ENCODE results near the gene TMCO1.
"Not testable (repeated sequence)": the region's sequence is repeated elsewhere in the genome, so short reads cannot be mapped to it uniquely, and the experiment has no call there.

TMCO1 gene

DNA sequence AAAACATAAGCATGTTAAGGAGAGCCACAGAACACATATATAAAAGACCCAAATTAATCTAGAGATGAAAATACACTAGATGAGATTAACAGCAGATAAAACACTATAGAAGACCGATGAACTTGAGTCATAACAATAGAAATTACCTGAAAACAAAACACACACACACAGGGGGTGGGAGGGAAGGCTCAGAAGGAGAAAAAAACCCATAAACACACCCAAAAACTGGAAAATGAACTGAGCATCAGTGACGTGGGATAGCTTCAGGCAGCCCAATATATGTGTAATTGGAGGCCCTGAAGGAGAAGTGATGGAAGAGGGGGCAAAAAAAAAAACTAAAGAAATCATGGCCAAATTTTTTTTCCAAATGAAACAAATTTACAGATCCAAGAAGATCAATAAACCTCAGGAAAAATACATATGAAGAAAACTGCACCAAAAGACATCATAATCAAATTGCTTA is 81.7 kb downstream of the TMCO1 start:
- no peak for DNase-seq (ENCODE audit: low read depth)

DNA sequence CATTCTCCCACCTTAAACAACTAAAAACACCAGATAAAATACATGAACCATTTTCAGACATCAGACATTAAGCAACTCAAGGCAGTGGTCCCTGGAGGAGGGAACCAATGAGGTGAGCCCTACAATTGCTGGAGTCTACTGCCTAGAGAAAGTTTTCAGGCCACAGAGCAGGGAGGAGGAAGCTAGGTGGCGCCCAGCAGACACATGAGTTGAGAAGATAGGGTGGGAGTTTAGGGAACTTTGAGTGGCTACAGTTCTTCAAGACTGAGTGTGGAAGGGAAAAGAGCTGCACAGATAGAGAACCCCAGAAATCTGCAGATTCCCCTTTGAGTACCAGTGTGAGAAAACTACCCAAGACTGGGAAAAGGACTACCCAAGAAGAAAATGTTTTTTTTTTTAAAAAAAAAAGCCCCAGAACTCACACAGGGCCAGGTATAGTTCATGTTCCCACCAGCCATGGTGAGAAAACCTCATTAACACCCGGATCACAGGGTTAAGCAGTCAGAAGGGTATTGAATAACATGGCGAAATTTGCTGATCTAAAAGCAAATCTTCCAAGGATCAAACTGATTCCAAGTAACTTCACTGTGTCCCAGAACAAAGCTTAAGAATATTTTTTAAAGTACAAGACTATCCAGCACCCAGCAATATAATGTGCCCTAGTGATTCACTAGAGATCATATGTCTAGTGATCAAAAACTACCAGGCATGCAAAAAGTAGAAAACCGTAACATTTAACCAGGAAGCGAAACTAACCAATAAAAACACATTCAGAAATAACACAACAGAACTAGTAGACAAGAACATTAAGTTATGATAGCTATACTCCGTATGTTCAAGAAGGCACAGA is 82.3 kb downstream of the TMCO1 start:
- no peak for DNase-seq (ENCODE audit: low read depth)

DNA sequence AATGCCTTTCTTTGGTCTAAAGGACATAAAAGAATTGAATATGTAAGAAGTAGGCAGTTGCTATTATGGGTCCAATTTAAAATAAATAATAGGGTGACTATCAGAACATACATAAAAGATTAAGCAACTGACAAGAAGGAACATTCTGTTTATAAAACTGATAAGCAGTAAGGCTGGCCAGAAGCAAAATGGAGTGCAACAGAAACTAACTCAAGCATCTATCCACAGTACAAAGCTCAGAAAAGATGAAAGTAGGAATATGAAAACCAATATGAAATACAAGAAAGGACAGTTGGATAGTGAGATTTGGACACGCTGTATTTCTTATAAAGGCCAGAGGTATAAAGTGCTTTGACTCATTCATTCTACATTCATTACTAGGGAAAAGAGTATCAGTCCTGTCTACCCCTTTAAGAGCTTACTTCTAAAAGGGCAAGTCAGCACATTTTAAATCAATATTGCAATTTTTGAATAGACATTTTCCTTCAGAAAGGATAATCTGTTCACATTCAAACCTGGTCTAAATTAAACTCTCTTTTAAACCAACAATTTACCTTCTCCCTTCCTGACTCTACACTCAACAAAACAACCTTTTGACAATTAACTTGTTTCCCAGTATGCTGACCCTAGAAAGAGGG is 84.7 kb downstream of the TMCO1 start:
- DNase-seq (ENCODE audit: low read depth): no peak

DNA sequence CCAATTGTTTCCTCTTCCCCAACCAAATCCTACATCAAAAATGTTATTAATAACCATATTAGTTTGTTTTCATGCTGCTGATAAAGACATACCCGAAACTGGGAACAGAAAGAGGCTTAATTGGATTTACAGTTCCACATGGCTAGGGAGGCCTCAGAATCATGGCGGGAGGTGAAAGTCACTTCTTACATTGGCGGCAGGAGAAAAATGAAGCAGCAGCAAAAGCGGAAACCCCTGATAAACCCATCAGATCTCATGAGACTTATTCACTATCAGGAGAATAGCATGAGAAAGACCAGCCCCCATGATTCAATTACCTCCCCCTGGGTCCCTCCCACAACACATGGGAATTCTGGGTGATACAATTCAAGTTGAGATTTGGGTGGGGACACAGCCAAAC is 87.9 kb downstream of the TMCO1 start:
- DNase-seq (ENCODE audit: low read depth): not testable (repeated sequence)

DNA sequence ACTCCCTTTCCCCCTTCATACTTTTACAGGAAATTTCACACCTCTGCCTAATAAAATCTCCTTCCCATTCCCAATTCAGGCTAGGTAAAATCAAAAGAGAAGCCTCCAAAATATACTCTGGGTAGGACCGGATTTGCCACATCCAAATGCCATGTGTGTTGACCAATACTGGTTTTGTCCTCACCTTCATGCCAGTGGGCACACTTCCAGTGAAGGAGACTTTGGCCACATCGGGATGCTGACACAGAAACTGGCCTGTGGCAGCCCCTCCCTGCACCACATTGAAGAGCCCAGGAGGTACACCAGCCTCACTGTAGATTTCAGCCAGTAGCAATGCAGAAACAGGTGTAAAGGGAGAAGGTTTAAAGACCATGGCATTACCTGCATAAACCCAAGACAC is 88.4 kb downstream of the TMCO1 start:
- no peak for DNase-seq (ENCODE audit: low read depth)

DNA sequence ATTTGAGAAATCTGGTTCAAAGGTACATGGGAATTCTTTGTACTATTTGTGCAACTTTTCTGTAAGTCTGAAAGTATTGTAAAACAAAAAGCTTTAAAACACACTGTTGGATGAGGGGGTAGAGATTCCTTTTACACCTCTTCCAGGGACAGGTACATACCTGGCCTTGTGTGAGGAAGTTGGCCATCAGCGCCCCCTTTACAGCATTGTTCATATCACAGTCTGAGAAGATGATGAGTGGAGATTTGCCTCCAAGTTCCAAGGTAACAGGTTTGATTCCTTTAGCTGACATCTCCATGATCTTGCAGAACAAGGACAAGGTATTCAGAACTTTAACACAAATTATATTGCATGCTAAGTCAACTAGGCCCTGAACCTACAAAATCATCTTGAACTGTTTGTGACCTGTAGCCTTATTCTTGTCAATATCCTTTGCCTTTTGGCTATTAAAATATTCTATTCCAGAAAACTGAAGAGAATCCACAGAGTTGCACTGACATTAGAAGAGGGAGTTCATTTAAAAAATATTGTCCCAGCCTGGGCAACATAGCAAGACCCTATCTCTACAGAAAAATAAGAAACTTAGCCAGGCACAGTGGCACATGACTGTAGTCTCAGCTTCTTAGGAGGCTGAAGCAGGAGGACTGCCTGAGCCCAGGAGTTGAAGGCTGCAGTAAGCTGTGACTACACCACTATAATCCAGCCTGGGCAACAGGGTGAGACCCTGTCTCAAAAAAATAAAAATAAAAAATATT is 89.2 kb downstream of the TMCO1 start:
- DNase-seq (ENCODE audit: low read depth): no peak

DNA sequence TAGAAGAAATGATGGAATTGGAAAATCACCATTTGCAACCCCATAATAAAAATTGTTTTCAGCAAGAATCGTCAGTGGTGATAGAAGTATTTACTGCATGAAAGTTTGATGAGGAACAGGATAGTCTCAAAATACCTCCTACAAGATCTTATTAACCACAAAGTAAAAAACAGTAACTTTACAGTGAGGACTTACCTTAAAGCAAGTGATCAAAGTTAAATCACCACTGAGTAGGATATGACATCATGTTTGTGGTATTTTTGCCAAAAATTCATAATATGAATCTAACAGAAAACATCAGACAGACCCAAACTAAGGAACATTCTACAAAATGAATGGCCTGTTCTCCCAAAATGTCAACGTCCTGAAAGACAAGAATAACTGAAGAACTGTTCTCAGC is 90.2 kb downstream of the TMCO1 start:
- DNase-seq (ENCODE audit: low read depth): no peak
